Endometrial microvascular endothelial cells (primary cell): ENCODE data around the gene MICALL2. TPM values are rescaled to one million over a fixed set of nuclear protein-coding genes. Genes with fewer than 3 reads are reported as not detected.

ENCODE experiments used
- in situ Hi-C: cut with HindIII; loops from 2 replicates; pipeline ENCODE4 v1.10.0; 2017; ENCODE audit warnings: low sequenced_read_pairs, low pct_unique_long_range_greater_than_20kb; ENCODE audit errors: inconsistent ontology term
- total RNA-seq: library from RNA; depleted of rRNA; stranded (reverse); fragments of >200 nt; gene quantifications from one replicate; pipeline ENCODE4 v1.2.3, GENCODE V29; 2015; ENCODE audit errors: inconsistent ontology term

The MICALL2 gene
- total RNA-seq, 1 donor from 2014 or later = 28.2 TPM

- in situ Hi-C loops = no loop called here
Observed at GRCh38 chr7:1425292-1426136, 33.8 kb downstream of the MICALL2 start.

DNA sequence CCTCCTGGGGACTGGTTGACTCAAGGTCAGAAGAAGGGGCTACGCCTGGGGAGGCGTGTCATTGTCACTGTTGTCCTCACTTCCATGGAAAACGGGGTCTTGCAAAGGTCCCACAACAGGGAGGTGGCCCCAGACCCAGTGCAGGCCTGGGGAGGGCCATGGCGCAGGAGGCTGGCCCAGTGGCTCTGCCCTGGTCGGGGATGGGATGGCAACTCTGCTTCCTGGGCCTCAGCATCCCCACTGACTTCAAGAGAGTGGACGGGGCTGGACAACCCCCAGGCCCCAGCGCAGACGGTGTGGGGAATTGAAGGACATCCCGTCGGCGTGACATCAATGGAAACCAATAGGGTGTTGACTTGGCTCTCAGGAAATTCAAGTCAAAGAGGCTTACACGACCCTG lies 35.2 kb downstream of the MICALL2 start:
- in situ Hi-C loops = no loop called here

- in situ Hi-C loops = no loop called here
Observed at GRCh38 chr7:1423264-1423811, 35.9 kb downstream of the MICALL2 start.

DNA sequence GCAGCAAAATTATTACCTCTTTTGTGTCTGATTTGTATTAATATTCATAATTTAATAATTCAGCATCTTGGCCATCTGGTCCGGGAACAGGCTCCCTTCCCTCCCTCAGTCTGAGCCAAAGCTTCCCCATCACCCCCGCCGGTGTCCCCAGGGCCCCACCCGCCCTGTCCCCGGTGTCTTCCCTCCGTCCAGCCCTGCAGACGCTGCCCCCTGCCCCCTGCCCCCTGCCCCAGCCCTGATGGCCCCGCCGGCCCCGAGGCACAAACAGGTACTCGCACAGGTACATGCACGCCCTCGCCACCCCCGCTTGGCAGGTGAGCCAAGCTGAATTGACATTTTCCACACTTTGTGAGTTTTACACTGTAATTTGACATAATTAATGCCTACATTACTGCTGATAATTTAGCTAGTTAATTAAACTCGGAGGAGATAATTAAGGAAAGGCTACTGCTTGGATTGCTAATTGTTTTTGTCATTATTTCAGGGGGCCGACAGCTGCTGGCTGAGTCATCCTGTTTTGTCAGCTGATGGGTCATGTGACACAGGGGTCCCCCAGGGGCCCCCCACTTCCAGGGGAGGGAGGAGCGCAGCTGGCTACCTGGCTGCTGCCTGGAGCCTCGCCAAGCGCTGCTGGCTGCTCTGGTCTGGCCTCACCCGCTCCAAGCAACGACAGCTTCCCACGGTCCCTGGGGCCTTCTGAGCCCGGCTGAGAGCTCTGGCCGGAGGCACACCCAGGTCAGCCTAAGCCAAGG lies 36.6 kb downstream of the MICALL2 start:
- in situ Hi-C loops = no loop called here

GRCh38 chr7:1421946-1422345 lies 37.3 kb downstream of the MICALL2 start:
- in situ Hi-C loops = no loop called here

DNA sequence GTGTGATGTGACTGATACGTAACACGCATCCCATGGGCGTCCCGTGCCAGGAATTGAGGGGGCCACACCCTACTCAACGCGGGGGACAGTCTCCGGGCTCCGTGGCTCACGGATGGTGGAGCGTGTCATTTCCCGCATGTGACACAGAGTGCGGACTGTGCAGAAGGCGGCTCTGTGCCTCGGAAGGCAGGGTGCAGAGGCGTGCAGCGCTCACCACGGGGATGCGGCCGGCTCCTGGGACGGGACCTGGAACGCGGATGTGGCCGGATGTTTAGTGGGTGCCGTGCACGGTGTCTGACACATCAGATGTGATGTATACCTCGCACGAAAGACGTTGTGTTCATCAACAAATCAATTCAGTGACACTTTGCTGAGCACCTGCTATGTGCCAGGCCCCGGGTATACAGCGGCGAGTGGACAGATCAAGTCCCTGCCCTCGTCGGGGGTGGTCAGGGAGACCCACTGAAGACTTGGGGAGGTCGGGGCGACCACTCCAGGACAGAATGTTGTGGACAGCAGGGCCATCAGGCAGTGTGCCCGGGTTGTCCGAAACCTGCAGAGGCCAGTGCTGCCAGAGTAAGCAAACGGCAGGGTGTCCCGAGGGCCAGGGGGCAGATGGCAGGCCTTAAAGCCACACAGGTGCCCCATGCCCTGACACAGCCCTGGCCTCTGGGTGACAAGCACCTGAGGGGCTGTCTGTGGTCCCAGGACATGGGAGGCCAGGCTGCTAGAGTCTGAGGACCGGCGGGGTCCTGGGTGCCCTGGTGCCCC lies 38.1 kb downstream of the MICALL2 start:
- in situ Hi-C loops = no loop called here

DNA sequence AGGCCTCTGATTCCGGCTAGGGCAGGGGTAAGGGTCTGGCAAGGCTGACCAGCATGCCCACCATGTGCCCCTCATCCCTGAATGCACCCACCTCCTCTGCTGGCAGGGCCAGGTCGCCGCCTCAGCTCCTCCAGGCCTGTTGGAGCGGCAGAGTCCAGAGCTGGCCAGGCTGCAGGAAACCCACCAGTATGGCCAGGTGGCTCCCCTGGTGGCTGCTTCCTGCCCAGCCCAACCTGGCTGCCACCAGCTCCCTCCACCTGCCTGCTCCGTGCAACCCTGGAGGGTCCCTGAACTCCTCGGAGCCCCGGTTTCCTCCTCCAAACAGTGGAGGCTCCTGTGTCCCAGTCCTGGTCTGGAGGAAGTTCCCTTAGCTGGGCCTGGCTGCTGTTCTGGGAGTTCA lies 39.6 kb downstream of the MICALL2 start:
- in situ Hi-C loops = no loop called here

DNA sequence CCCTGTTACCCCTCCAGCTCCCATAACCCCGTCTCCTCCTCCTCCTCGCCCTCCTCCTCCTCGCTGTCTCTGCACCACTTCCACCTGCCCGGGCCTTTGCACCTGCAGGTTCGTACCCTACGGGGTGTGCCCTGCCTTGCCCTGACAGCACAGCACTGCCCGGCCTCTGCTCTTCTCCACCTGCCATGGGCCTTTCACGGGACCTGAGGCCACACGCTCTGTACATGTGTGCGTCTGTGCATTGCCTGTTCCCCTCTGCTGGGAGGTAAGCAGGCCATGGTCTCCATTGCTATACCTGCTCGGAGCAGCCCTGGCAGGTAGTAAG lies 40.0 kb downstream of the MICALL2 start:
- in situ Hi-C loops = no loop called here

DNA sequence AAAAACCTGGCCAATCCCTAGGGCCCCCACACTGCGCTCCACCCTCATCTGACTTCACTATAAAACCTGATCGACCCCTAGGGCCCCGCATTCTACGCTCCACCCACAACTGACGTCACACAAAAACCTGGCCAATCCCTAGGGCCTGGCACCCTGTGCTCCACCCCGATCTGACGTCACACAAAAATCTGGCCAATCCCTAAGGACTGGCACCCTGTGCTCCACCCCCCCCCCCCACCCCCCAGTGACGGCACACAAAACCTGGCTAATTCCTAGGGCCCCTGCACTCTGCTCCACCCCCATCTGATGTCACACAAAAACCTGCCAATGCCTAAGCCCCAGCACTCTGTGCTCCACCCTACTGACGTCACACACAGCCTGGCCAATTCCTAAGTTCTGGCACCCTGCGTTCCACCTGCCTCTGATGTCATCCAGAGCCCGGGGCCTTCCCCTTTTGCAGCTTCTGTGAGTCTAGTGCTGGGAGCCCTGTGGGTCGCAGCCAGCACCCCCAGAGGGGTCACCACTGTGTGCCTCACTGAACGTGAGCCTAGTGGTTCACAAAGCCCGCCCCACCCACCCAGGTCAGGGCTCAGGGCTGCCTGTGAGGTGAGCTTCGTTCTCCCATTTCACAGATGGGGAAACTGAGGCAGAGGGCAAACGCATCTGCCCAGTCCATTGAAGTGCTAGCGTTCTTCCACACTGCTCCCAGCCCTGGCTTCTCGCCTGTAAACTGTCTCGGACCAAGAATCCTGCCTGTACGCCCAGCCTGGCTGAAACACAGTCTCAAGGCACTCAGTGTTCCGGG lies 40.6 kb downstream of the MICALL2 start:
- in situ Hi-C loops = no loop called here

DNA sequence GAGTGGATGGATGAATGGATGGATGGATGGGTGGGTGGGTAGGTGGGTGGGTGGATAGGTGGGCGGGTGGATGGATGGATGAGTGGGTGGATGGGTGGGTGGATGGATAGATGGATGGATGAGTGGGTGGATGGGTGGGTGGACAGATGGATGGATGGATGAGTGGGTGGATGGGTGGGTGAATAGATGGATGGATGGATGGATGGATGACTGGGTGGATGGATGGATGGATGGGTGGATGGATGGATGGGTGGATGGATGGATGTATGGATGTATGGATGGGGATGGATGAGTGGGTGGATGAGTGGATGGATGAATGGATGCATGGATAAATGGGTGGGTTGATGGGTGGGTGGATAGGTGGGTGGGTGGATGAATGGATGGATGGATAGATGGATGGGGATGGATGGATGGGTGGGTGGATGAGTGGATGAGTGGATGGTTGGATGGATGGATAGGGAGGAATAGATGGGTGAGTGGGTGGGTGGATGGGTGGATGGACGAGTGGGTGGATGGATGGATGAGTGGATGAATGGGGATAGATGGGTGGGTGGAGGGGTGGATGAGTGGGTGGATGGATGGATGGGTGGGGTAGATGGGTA lies 43.8 kb downstream of the MICALL2 start:
- in situ Hi-C loops = no loop called here

- in situ Hi-C loops = no loop called here
Observed at GRCh38 chr7:1413936-1414639, 45.2 kb downstream of the MICALL2 start.

DNA sequence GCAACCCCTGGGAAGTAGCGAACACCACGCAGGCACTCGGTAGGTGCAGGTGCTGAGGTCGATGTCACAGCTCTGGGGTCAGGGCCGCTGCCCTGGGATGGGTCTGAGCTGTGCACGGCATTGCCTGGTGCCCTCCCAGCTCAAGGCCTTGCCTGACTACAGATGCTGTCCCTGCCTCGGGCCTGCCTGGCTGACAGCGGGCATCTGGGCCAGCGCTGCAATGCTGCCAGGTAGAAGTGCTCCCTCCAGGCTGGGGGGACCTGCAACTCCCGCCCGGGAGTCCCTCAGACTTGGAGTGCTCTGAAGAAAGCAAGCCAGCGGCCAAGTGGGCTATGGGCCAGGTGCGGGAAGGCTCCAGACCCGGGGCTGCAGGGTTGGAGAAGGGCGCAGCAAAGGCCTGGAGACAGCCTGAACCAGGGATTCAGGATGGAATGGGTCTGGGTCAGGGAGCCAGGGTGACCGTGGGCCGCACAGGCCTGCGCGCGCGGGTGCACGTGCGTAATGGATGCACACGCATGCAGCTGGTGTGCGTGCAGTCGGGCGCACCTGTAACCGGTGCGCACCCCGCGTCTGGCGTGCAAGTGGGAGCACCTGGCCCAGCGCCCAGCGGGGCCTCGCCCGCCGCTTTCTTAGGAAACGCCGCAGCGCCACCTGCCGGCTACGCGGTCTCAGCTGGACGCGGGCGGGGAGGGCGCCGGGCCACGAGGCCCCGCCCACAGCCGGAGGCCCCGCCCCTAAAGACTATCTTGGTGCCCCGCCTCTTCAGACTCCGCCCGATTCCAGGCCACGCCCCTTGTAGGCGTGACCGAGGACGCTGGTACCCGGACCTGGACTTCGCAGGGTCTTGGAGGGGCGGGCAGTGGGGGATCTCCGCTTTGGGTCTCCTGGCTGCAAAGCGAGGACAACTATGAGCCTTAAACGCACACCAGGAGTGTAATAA lies 46.7 kb downstream of the MICALL2 start:
- in situ Hi-C loops = no loop called here

GRCh38 chr7:1411414-1411813 lies 47.9 kb downstream of the MICALL2 start:
- in situ Hi-C loops = no loop called here

GRCh38 chr7:1410992-1411391 lies 48.3 kb downstream of the MICALL2 start:
- in situ Hi-C loops = no loop called here

- in situ Hi-C loops = no loop called here
Observed at GRCh38 chr7:1409555-1409954, 49.7 kb downstream of the MICALL2 start.

DNA sequence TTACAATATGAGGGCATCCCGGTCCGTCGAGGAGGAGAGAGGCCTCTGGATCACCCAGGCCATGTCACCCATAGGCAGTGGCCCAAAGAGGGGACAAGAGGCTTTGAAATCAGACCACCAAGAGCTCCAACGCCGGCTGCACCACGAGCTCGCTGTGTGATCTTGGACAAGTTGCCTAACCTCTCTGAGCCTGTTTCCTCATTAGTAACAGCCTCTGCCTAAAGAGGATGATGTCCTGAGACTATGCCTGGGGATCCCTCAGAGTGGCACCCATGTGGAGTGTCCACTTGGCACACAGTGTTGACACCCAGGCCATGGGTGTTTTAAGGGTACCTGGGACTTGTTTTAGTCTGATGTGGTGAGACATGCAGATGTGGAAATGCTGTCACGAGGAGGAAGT lies 50.8 kb downstream of the MICALL2 start:
- in situ Hi-C loops = no loop called here

- in situ Hi-C loops = no loop called here
Observed at GRCh38 chr7:1407892-1408291, 51.4 kb downstream of the MICALL2 start.
